HepG2 (cell line): ENCODE data around the gene BTBD1. TPM values are rescaled to one million over a fixed set of nuclear protein-coding genes. Genes with fewer than 3 reads are reported as not detected.

ENCODE experiments used
- ATAC-seq: fragments of 200-7000 bp; cut with Tn5 transposase; 3 replicates; pipeline ENCODE4 v1.9.1; 2020; ENCODE audit warnings: mild to moderate bottlenecking, moderate library complexity
- BruUV-seq: library from RNA; stranded (reverse); fragments of 400-500 nt; replicated peaks from 2 replicates; lab custom pipeline; 2021; lab: Mats Ljungman, UMichigan
- CTCF ChIA-PET: fragments of 300-600 bp; formaldehyde crosslinking; extraction: SDS; loops from one replicate; lab custom pipeline; 2021; ENCODE audit warnings: low total read pairs, inconsistent platforms, low intra/inter-chr PET ratio; lab: Yijun Ruan, JAX
- POLR2A ChIA-PET: fragments of 350-600 bp; sonication (Branson Sonifier 250); formaldehyde crosslinking; loops from one replicate; lab custom pipeline; 2020; ENCODE audit warnings: antibody characterized with exemption, inconsistent platforms; lab: Yijun Ruan, JAX
- DNase-seq: peaks from one replicate; pipeline ENCODE4 v3.0.0-alpha.2; 2015; ENCODE audit warnings: low spot score
- FAIRE-seq: peaks from 3 replicates; lab custom pipeline; 2011; peaks lifted over from hg19 to GRCh38; lab: Jason Lieb, UNC
- H2AFZ ChIP-seq: one replicate; pipeline ENCODE4 v1.6.1; 2011; ENCODE audit warnings: low read length, inconsistent platforms
- H3K27ac ChIP-seq: fragments of 300-600 bp; 3 replicates; pipeline ENCODE4 v1.8.0; 2011; ENCODE audit warnings: mixed run types, mild to moderate bottlenecking, mixed read lengths, low read length, inconsistent platforms; ENCODE audit not compliant: insufficient read depth; ENCODE audit errors: extremely low read length
- H3K27me3 ChIP-seq, 2 experiments: fragments of 200-600 bp in 1 of 2; 2 replicates in 1 of 2; 3 replicates in 1 of 2; pipeline versions ENCODE4 v1.6.0 to v1.8.0; 2011; ENCODE audit warnings: low read length in 2 of 2, mild to moderate bottlenecking in 2 of 2, moderate library complexity in 2 of 2, inconsistent platforms in 1 of 2; ENCODE audit not compliant: insufficient read depth in 2 of 2, control insufficient read depth in 1 of 2
- H3K36me3 ChIP-seq, 2 experiments: fragments of 200-600 bp in 1 of 2; replicated peaks in 1 of 2; 2 replicates in 1 of 2; 3 replicates in 1 of 2; pipeline versions ENCODE4 v1.5.1 to v1.8.0; 2011; ENCODE audit warnings: low read length in 2 of 2, inconsistent platforms in 1 of 2; ENCODE audit not compliant: insufficient read depth in 2 of 2, control insufficient read depth in 1 of 2
- H3K4me1 ChIP-seq: 2 replicates; pipeline ENCODE4 v1.5.1; 2012; ENCODE audit warnings: low read length, inconsistent platforms; ENCODE audit not compliant: insufficient read depth
- H3K4me2 ChIP-seq: 2 replicates; pipeline ENCODE4 v1.6.0; 2011; ENCODE audit warnings: low read depth, low read length, inconsistent platforms
- H3K4me3 ChIP-seq, 3 experiments: fragments of 200-600 bp in 1 of 3; sonication (generic), shearing (Covaris generic) in 1 of 3; replicated peaks in 1 of 3; 2 replicates each; pipeline ENCODE4 v1.5.1; 2011 to 2016; ENCODE audit warnings: low read length in 3 of 3, inconsistent platforms in 2 of 3, low read depth in 2 of 3, mild to moderate bottlenecking in 2 of 3, control low read depth in 1 of 3, mixed read lengths in 1 of 3; ENCODE audit not compliant: insufficient read depth in 1 of 3
- H3K79me2 ChIP-seq: one replicate; pipeline ENCODE4 v1.6.1; 2011; ENCODE audit warnings: low read length, inconsistent platforms; ENCODE audit not compliant: insufficient read depth
- H3K9ac ChIP-seq: 2 replicates; pipeline ENCODE4 v1.6.0; 2011; ENCODE audit warnings: mild to moderate bottlenecking, low read depth, low read length, inconsistent platforms; ENCODE audit not compliant: insufficient read depth
- H3K9me3 ChIP-seq: 2 replicates; pipeline ENCODE4 v1.5.1; 2012; ENCODE audit warnings: mild to moderate bottlenecking, low read length
- H4K20me1 ChIP-seq: 2 replicates; pipeline ENCODE4 v1.6.0; 2011; ENCODE audit warnings: inconsistent platforms, mild to moderate bottlenecking, low read length, moderate library complexity; ENCODE audit not compliant: insufficient read depth
- AHDC1 ChIP-seq: sonication (generic); formaldehyde crosslinking; IDR thresholded peaks from 2 replicates; pipeline ENCODE4 v1.5.1; 2020; ENCODE audit warnings: mild to moderate bottlenecking, missing genetic modification reagents, borderline replicate concordance
- TBX2 ChIP-seq: sonication (generic); formaldehyde crosslinking; IDR thresholded peaks from 2 replicates; pipeline ENCODE4 v1.5.0; 2020; ENCODE audit warnings: missing genetic modification reagents, mild to moderate bottlenecking, borderline replicate concordance
- ZNF790 ChIP-seq: sonication (generic); formaldehyde crosslinking; IDR thresholded peaks from 2 replicates; pipeline ENCODE4 v1.8.0; 2022; ENCODE audit warnings: missing genetic modification reagents, mild to moderate bottlenecking, borderline replicate concordance
- WGBS: methylation state at CpG from one replicate; pipeline ENCODE4 v1.1.6; 2017; ENCODE audit warnings: low lambda C conversion rate; 5-methylcytosine and 5-hydroxymethylcytosine counted together
- in situ Hi-C: cut with HindIII; loops from 2 replicates; pipeline ENCODE4 v1.10.0; 2017; ENCODE audit warnings: low pct_unique_long_range_greater_than_20kb; ENCODE audit not compliant: extremely low pct_ligation_motif_present
- intact Hi-C: fragments of 100-400 bp; cut with micrococcal nuclease; formaldehyde crosslinking; loops from one replicate; pipeline ENCODE4 v1.10.0; 2022; ENCODE audit not compliant: unreplicated experiment
- polyA plus RNA-seq, 8 experiments: library from polyadenylated mRNA; depleted of rRNA in 3 of 8; stranded (reverse) in 7 of 8; unstranded in 1 of 8; fragments of >200 nt; fragmentation: Illumina TruSeq in 4 of 8; extraction: Trizol in 4 of 8; gene quantifications; 2 replicates each; pipeline versions ENCODE4 v1.2.1 to v1.2.3, GENCODE V29; 2011 to 2016; ENCODE audit warnings: low read depth in 4 of 8, missing spikeins in 1 of 8, mixed read lengths in 1 of 8; ENCODE audit not compliant: insufficient read depth in 1 of 8
- total RNA-seq, 5 experiments: library from RNA; depleted of rRNA; stranded (reverse); fragments of >200 nt; fragmentation: Illumina TruSeq; extraction: Trizol; gene quantifications; 2 replicates each; pipeline ENCODE4 v1.2.3, GENCODE V29; 2016; ENCODE audit warnings: low read depth in 1 of 5

BTBD1 gene
- total and polyA plus RNA-seq, 2 of the 13 experiments (the other 11 are each of a cell fraction or from before 2014, with no cell fraction given) = 32.1 to 53.9 TPM

- no peaks in the 10 kb centered on the region for H4K20me1 ChIP-seq
- intact Hi-C loops = no loop called here
- H3K9ac ChIP-seq = no peak overlapping the region
- no peaks in the 10 kb centered on the region for H3K36me3 ChIP-seq
- no peak for FAIRE-seq
- H3K4me3 ChIP-seq = no peak overlapping the region
- no peak for TF ChIP-seq TBX2 (CRISPR knock-in tag)
- TF ChIP-seq AHDC1 = no peak
- TF ChIP-seq ZNF790 = no peak
- TF ChIP-seq, all 625 proteins: peak for 0
- Histone ChIP-seq H3K9me3 (no peaks in the 10 kb centered on the region), H3K27ac (no peak overlapping the region), H3K4me2 (no peak overlapping the region), H3K79me2 (no peaks in the 10 kb centered on the region), H3K4me1 (no peaks in the 10 kb centered on the region), H2AFZ (no peak overlapping the region), H3K27me3 (peaks cover 0 to 24% of the 10 kb centered on the region in 2 experiments; a peak in 2 of 5 replicates)
- BruUV-seq = no TSS peak
- ATAC-seq (no peak), DNase-seq (no peak)
- ChIA-PET POLR2A (no interaction called here), CTCF (no interaction called here)
- WGBS = 12% methylated on average over 3 of the region's 5 CpGs
- in situ Hi-C loops = no loop called here
Observed at GRCh38 chr15:83082730-83083386, 15.8 kb upstream of the BTBD1 start.
